ENCODE data around the gene NFIB. TPM values are rescaled to one million over a fixed set of nuclear protein-coding genes. Genes with fewer than 3 reads are reported as not detected.

NFIB gene
- total and polyA plus RNA-seq, 8 donors, result 88.8 to 144 (median 127) TPM

DNA sequence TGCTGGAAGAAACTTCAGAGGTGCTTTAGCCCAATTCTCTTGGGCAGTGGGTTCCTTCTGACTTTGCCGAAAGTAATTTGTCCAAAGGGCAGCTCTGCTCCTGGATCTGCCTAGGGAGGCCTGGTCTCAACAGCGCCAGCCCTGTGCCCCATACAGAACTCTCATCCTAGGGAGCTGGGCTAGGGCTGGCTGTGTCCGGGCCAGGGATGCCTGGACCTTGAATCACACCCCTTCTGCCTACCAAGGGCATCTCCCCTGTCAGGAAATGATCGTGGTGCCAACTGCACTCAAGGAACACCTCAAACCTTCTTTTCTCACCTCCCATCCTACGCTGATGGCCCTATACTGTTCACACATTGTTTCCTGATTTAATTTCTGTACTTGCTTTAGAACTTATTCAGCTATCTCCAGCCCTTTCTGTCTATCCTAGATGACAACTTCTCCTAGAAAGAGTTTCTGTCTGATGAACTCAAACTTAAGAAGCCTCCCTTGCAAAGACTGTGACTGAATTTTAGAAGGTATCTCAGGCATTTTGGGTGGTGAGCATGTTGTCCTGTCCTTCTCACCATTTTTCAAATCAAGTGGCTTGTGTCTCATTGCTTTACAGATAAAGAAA lies 37.4 kb upstream of the NFIB start:
- H3K4me1 ChIP-seq, result peaks cover 10 to 36% of the 10 kb centered on the region in 2 donors
- H3K27me3 ChIP-seq, result peaks cover 23 to 58% of the 10 kb centered on the region in 2 donors
- DNase-seq (no peak), ATAC-seq (no peak)
- no peaks in the 10 kb centered on the region for H3K9me3 ChIP-seq
- TF ChIP-seq, protein P1, sequence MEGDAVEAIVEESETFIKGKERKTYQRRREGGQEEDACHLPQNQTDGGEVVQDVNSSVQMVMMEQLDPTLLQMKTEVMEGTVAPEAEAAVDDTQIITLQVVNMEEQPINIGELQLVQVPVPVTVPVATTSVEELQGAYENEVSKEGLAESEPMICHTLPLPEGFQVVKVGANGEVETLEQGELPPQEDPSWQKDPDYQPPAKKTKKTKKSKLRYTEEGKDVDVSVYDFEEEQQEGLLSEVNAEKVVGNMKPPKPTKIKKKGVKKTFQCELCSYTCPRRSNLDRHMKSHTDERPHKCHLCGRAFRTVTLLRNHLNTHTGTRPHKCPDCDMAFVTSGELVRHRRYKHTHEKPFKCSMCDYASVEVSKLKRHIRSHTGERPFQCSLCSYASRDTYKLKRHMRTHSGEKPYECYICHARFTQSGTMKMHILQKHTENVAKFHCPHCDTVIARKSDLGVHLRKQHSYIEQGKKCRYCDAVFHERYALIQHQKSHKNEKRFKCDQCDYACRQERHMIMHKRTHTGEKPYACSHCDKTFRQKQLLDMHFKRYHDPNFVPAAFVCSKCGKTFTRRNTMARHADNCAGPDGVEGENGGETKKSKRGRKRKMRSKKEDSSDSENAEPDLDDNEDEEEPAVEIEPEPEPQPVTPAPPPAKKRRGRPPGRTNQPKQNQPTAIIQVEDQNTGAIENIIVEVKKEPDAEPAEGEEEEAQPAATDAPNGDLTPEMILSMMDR (IDR thresholded peaks at IDR 0.05), result no peak
- peak overlapping the region; percentile 33 to 77 for H3K27ac ChIP-seq
- H3K36me3 ChIP-seq, result no peaks in the 10 kb centered on the region
- intact Hi-C loops (cut with DNase I), result loop anchor here in 1 of 2 donors (10.0 kb wide), 1 partner anchor 927 kb away; no protein-coding TSS in a partner anchor
- no peak overlapping the region for H3K4me3 ChIP-seq

DNA sequence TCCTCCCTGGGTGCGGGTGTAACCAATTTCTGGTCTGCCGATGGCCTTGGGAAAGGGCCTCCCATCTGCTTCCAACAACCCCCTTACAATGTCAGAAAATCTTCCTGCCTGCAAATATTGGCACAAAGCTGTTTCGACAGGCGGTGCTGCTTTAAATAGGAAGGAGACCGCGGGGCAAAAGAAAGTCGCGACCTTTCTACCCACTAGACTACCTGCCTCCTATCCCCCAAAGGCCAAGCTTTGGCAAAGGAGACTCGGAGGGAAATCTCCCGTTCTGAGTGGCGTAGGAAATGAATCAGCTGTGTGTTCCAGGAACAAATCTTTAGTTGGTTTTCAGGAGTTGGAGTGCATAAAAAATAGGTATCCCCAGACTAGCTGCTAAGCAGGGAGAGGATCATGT lies 36.8 kb upstream of the NFIB start:
- Histone ChIP-seq H3K27ac (peak overlapping the region; percentile 74 to 77), H3K36me3 (no peaks in the 10 kb centered on the region), H3K9me3 (no peaks in the 10 kb centered on the region), H3K27me3 (peaks cover 26 to 64% of the 10 kb centered on the region in 2 donors), H3K4me3 (no peak overlapping the region), H3K4me1 (peaks cover 10 to 36% of the 10 kb centered on the region in 2 donors)
- TF ChIP-seq, protein P1 (IDR thresholded peaks at IDR 0.05), result no peak
- DNase-seq, result peak in 1 of 4 donors; percentile 74
- no peak for ATAC-seq
- intact Hi-C loops (cut with DNase I), result loop anchor here in 1 of 2 donors (10.0 kb wide), 1 partner anchor 926 kb away; no protein-coding TSS in a partner anchor

DNA sequence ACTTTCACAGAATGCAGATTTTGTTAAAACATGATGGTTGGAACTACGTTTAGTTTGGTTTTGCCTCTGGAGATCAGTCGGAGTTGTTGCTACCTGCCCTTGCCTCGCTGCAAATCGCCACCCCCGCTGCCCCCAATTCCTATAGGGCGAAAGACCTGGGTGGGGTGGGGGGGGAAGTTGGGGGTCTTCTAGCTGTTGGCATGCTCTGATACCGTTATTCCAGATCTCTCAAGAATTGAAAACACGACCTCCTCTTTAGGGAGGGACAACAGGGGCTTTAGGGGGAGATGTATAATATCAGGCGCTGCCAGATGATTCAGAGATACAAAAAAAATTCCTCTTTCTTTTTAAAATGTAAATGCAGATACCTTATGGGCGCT lies 36.4 kb upstream of the NFIB start:
- Histone ChIP-seq H3K4me3 (no peak overlapping the region), H3K27ac (peak overlapping the region; percentile 74 to 77), H3K27me3 (peaks cover 28 to 68% of the 10 kb centered on the region in 2 donors), H3K36me3 (no peaks in the 10 kb centered on the region), H3K4me1 (peaks cover 10 to 36% of the 10 kb centered on the region in 2 donors), H3K9me3 (no peaks in the 10 kb centered on the region)
- intact Hi-C loops (cut with DNase I), result loop anchor here in 1 of 2 donors (10.0 kb wide), 1 partner anchor 926 kb away; no protein-coding TSS in a partner anchor
- ATAC-seq (no peak), DNase-seq (no peak)
- TF ChIP-seq, protein P1 (IDR thresholded peaks at IDR 0.05), result no peak

DNA sequence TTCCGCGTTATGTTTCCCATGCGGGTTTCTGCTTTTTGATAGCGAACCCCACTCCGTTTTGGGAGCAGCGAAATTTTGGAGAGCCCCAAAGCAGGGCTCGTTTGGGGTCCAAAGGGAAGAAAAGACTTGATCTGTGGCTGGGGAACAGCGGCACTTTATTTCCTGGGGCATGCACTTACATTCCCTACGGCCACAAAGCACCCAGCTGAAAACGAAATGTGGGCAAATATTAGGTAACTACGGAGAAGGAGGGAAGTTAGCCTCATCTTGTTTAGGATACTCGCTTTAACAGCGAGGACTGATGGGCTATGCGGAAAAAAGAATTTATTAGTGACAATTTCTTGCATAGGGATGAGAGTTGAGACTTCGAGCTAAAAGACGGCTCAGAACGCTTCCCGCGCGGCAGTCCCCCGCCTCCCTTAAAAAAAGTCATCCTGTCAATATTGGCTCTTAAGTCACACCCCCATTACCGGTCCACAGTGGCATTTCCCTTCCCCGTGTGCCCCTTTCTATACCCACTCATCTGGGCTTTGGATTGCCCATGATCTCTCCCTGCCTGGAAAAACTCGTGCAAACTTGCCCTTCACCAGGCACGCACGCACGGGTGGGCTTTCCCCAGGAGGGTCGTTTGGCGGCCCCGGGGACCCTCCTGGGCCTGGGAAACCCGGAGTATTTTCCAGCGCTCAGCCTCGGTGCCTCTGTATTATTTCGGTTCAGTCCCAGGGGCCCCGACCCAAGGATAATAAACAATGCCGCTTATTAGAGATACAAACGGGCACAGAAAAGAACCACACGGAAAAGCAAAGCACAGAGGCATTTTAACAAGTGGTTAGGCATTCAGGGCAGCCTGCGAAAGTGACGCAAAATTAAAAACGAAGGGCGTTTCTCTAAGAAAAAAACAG lies 35.8 kb upstream of the NFIB start:
- peaks cover 11 to 36% of the 10 kb centered on the region in 2 donors for H3K4me1 ChIP-seq
- H3K4me3 ChIP-seq, result peak overlapping the region; percentile 4 to 14
- TF ChIP-seq, protein P1 (IDR thresholded peaks at IDR 0.05), result no peak
- intact Hi-C loops (cut with DNase I), result loop anchor here in 1 of 2 donors (10.0 kb wide), 1 partner anchor 925 kb away; no protein-coding TSS in a partner anchor
- H3K27ac ChIP-seq, result peak overlapping the region; percentile 74 to 77
- DNase-seq (no peak), ATAC-seq (no peak)
- H3K9me3 ChIP-seq, result no peaks in the 10 kb centered on the region
- H3K27me3 ChIP-seq, result peaks cover 31 to 74% of the 10 kb centered on the region in 2 donors
- no peaks in the 10 kb centered on the region for H3K36me3 ChIP-seq

DNA sequence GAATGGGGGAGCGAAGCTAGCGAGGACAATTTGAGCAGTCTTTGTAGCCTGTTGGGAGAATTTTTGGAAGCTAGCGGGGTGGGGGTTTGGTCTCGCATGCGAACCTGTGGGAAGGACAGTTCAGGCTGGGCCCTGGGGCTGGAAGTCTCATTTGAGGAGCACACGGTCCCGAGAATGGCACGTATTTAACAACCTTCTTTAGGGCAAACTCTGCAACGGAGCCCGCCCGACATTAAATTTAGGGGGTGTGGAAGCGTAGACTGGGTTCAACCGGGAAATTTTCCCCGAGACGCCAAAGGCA lies 35.2 kb upstream of the NFIB start:
- TF ChIP-seq, protein P1 (IDR thresholded peaks at IDR 0.05), result no peak
- ATAC-seq (no peak), DNase-seq (no peak)
- Histone ChIP-seq H3K4me3 (peak overlapping the region; percentile 4 to 33), H3K9me3 (no peaks in the 10 kb centered on the region), H3K27me3 (peaks cover 31 to 80% of the 10 kb centered on the region in 2 donors), H3K36me3 (no peaks in the 10 kb centered on the region), H3K27ac (peak overlapping the region; percentile 74 to 77), H3K4me1 (peaks cover 16 to 36% of the 10 kb centered on the region in 2 donors)
- intact Hi-C loops (cut with DNase I), result no loop called here
